OCI-LY1 (cell line): ENCODE results near the gene AGBL1.

Experiments used
- H2AFZ ChIP-seq: fragments of 200-600 bp; sonication (generic), shearing (Covaris generic); 2 replicates; pipeline ENCODE4 v1.6.0; 2014; ENCODE audit warnings: antibody characterized with exemption, mild to moderate bottlenecking, low read length
- H3F3A ChIP-seq: fragments of 200-600 bp; sonication (generic), shearing (Covaris generic); 2 replicates; pipeline ENCODE4 v1.6.0; 2014; ENCODE audit warnings: mild to moderate bottlenecking, antibody characterized with exemption, low read length, moderate library complexity; ENCODE audit not compliant: insufficient read depth
- H3K27ac ChIP-seq: fragments of 200-600 bp; sonication (generic); 2 replicates; pipeline ENCODE4 v1.5.1; 2014; ENCODE audit warnings: low read length, mixed run types, mild to moderate bottlenecking, low read depth; ENCODE audit not compliant: poor library complexity, severe bottlenecking
- H3K27me3 ChIP-seq: fragments of 200-600 bp; sonication (generic); 2 replicates; pipeline ENCODE4 v1.6.0; 2014; ENCODE audit warnings: antibody characterized with exemption, mild to moderate bottlenecking, low read length, moderate library complexity; ENCODE audit not compliant: insufficient read depth
- H3K36me3 ChIP-seq: fragments of 200-600 bp; sonication (generic); 2 replicates; pipeline ENCODE4 v1.6.1; 2014; ENCODE audit warnings: mild to moderate bottlenecking, antibody characterized with exemption, low read length, moderate library complexity, mixed read lengths; ENCODE audit not compliant: insufficient read depth
- H3K4me1 ChIP-seq: fragments of 200-600 bp; sonication (generic); 2 replicates; pipeline ENCODE4 v1.5.1; 2014; ENCODE audit warnings: mild to moderate bottlenecking, low read length, moderate library complexity; ENCODE audit not compliant: insufficient read depth, severe bottlenecking
- H3K4me2 ChIP-seq: fragments of 200-600 bp; sonication (generic), shearing (Covaris generic); 2 replicates; pipeline ENCODE4 v1.6.1; 2014; ENCODE audit warnings: low read length
- H3K4me3 ChIP-seq: fragments of 200-600 bp; sonication (generic); 2 replicates; pipeline ENCODE4 v1.5.1; 2014; ENCODE audit warnings: low read length, low read depth, mild to moderate bottlenecking, mixed read lengths; ENCODE audit not compliant: poor library complexity, severe bottlenecking
- H3K79me2 ChIP-seq: fragments of 200-600 bp; shearing (Covaris generic); 2 replicates; pipeline ENCODE4 v1.6.1; 2016; ENCODE audit warnings: mixed run types, low read length, mixed read lengths; ENCODE audit not compliant: insufficient read depth
- H3K9ac ChIP-seq: fragments of 200-600 bp; sonication (generic), shearing (Covaris generic); 2 replicates; pipeline ENCODE4 v1.6.1; 2014; ENCODE audit warnings: mild to moderate bottlenecking, low read length, mixed read lengths
- H3K9me2 ChIP-seq: fragments of 200-600 bp; sonication (generic), shearing (Covaris generic); 2 replicates; pipeline ENCODE4 v1.6.1; 2014; ENCODE audit warnings: low read depth, mild to moderate bottlenecking, low read length, mixed read lengths
- H3K9me3 ChIP-seq: fragments of 200-600 bp; shearing (Covaris generic); 2 replicates; pipeline ENCODE4 v1.6.1; 2014; ENCODE audit warnings: low read length, mixed read lengths
- H4K20me1 ChIP-seq: fragments of 200-600 bp; sonication (generic), shearing (Covaris generic); 2 replicates; pipeline ENCODE4 v1.6.0; 2016; ENCODE audit warnings: mild to moderate bottlenecking, low read length; ENCODE audit not compliant: insufficient read depth
- CTCF ChIP-seq: fragments of 200-600 bp; sonication (generic), shearing (Covaris generic); IDR thresholded peaks from 2 replicates; pipeline ENCODE4 v1.5.1; 2017; ENCODE audit warnings: mild to moderate bottlenecking, antibody characterized with exemption, low read length, moderate library complexity, mixed read lengths
- EZH2 ChIP-seq: fragments of 200-600 bp; sonication (generic), shearing (Covaris generic); IDR thresholded peaks from 2 replicates; pipeline ENCODE4 v1.8.0; 2017; ENCODE audit warnings: borderline replicate concordance, mixed run types, mild to moderate bottlenecking, antibody characterized with exemption, low read length, moderate library complexity, mixed read lengths

AGBL1 gene

GRCh38 chr15:86988033-86988432, 908.4 kb downstream of the AGBL1 start:
- Histone ChIP-seq H3K9me2 (no peaks in the 10 kb centered on the region), H3K4me1 (no peaks in the 10 kb centered on the region), H4K20me1 (no peaks in the 10 kb centered on the region), H3F3A (no peaks in the 10 kb centered on the region), H3K79me2 (no peaks in the 10 kb centered on the region), H3K9ac (no peak overlapping the region), H3K4me2 (no peak overlapping the region), H3K9me3 (no peaks in the 10 kb centered on the region), H3K36me3 (no peaks in the 10 kb centered on the region), H3K27ac (no peak overlapping the region), H3K4me3 (no peak overlapping the region), H2AFZ (no peak overlapping the region), H3K27me3 (no peaks in the 10 kb centered on the region)
- TF ChIP-seq EZH2 (no peak), CTCF (no peak)

GRCh38 chr15:87021751-87022150, 942.1 kb downstream of the AGBL1 start:
- TF ChIP-seq EZH2: no peak
- no peak for TF ChIP-seq CTCF
- Histone ChIP-seq H4K20me1 (no peaks in the 10 kb centered on the region), H3K27me3 (no peaks in the 10 kb centered on the region), H3K4me1 (no peaks in the 10 kb centered on the region), H3K27ac (no peak overlapping the region), H3K4me3 (no peak overlapping the region), H3K9me2 (no peaks in the 10 kb centered on the region), H3K9ac (no peak overlapping the region), H3K79me2 (no peaks in the 10 kb centered on the region), H3K4me2 (no peak overlapping the region), H2AFZ (no peak overlapping the region), H3F3A (no peaks in the 10 kb centered on the region), H3K36me3 (no peaks in the 10 kb centered on the region), H3K9me3 (no peaks in the 10 kb centered on the region)

GRCh38 chr15:87031540-87032230, 952.0 kb downstream of the AGBL1 start:
- Histone ChIP-seq H3K27ac (no peak overlapping the region), H3K27me3 (no peaks in the 10 kb centered on the region), H3K4me2 (no peak overlapping the region), H4K20me1 (no peaks in the 10 kb centered on the region), H3K9me3 (no peaks in the 10 kb centered on the region), H3K4me3 (no peak overlapping the region), H3K79me2 (no peaks in the 10 kb centered on the region), H3F3A (no peaks in the 10 kb centered on the region), H3K4me1 (no peaks in the 10 kb centered on the region), H3K36me3 (no peaks in the 10 kb centered on the region), H3K9me2 (no peaks in the 10 kb centered on the region), H3K9ac (no peak overlapping the region), H2AFZ (no peak overlapping the region)
- TF ChIP-seq EZH2: no peak
- no peak for TF ChIP-seq CTCF
